GM23248 (cell line): ENCODE data around the gene SDC1. TPM values are rescaled to one million over a fixed set of nuclear protein-coding genes. Genes with fewer than 3 reads are reported as not detected.

Experiments used
- DNase-seq: peaks from one replicate; pipeline ENCODE4 v3.0.0-alpha.2; 2015
- H2AFZ ChIP-seq: fragments of 200-600 bp; sonication (generic); 2 replicates; pipeline ENCODE4 v1.6.1; 2016; ENCODE audit warnings: antibody characterized with exemption
- H3F3A ChIP-seq: fragments of 200-600 bp; sonication (generic); 2 replicates; pipeline ENCODE4 v1.6.1; 2016; ENCODE audit warnings: mild to moderate bottlenecking, antibody characterized with exemption, mixed run types; ENCODE audit not compliant: insufficient read depth
- H3K27ac ChIP-seq: fragments of 200-600 bp; sonication (generic); 2 replicates; pipeline ENCODE4 v1.5.1; 2016; ENCODE audit warnings: mild to moderate bottlenecking
- H3K27me3 ChIP-seq: fragments of 200-600 bp; sonication (generic); replicated peaks from 2 replicates; pipeline ENCODE4 v1.6.1; 2016; ENCODE audit warnings: mild to moderate bottlenecking; ENCODE audit not compliant: insufficient read depth
- H3K36me3 ChIP-seq: fragments of 200-600 bp; sonication (generic); 2 replicates; pipeline ENCODE4 v1.6.1; 2016; ENCODE audit warnings: low read depth, mild to moderate bottlenecking
- H3K4me1 ChIP-seq: fragments of 200-600 bp; sonication (generic); 2 replicates; pipeline ENCODE4 v1.6.1; 2016; ENCODE audit warnings: mild to moderate bottlenecking; ENCODE audit not compliant: insufficient read depth
- H3K4me2 ChIP-seq: fragments of 200-600 bp; sonication (generic); one replicate; pipeline ENCODE4 v1.6.1; 2016; ENCODE audit warnings: mild to moderate bottlenecking; ENCODE audit not compliant: unreplicated experiment
- H3K4me3 ChIP-seq: fragments of 200-600 bp; sonication (generic); 2 replicates; pipeline ENCODE4 v1.5.1; 2016; ENCODE audit warnings: mild to moderate bottlenecking
- H3K79me2 ChIP-seq: fragments of 200-600 bp; sonication (generic); 2 replicates; pipeline ENCODE4 v1.6.1; 2016; ENCODE audit warnings: mild to moderate bottlenecking; ENCODE audit not compliant: insufficient read depth
- H3K9ac ChIP-seq: fragments of 200-600 bp; sonication (generic); 2 replicates; pipeline ENCODE4 v1.6.1; 2016; ENCODE audit warnings: mild to moderate bottlenecking
- H3K9me2 ChIP-seq: fragments of 200-600 bp; sonication (generic); 2 replicates; pipeline ENCODE4 v1.6.1; 2016; ENCODE audit warnings: mixed run types, mild to moderate bottlenecking, moderate library complexity; ENCODE audit not compliant: insufficient read depth
- H3K9me3 ChIP-seq: fragments of 200-600 bp; sonication (generic); one replicate; pipeline ENCODE4 v1.6.1; 2017; ENCODE audit warnings: low read depth
- H4K20me1 ChIP-seq: fragments of 200-600 bp; sonication (generic); 2 replicates; pipeline ENCODE4 v1.6.0; 2016; ENCODE audit not compliant: insufficient read depth
- EZH2 ChIP-seq: fragments of 200-600 bp; sonication (generic); IDR thresholded peaks from 2 replicates; pipeline ENCODE4 v1.6.1; 2018; ENCODE audit warnings: antibody characterized with exemption, mild to moderate bottlenecking; ENCODE audit not compliant: insufficient read depth, poor library complexity, severe bottlenecking
- EZH2phosphoT487 ChIP-seq: fragments of 200-600 bp; sonication (generic); IDR thresholded peaks from 2 replicates; pipeline ENCODE4 v1.6.1; 2018; ENCODE audit warnings: antibody characterized with exemption, moderate library complexity, mild to moderate bottlenecking, low read depth; ENCODE audit not compliant: insufficient read depth
- WGBS, 2 experiments: methylation state at CpG; one replicate each; pipeline ENCODE4 v1.1.6; 2015 to 2017; ENCODE audit warnings: low lambda C conversion rate in 2 of 2, low coverage in 1 of 2; ENCODE audit errors: missing lambda C conversion rate in 2 of 2; 5-methylcytosine and 5-hydroxymethylcytosine counted together
- in situ Hi-C: fragments of 300-500 bp; cut with MboI; formaldehyde crosslinking; loops from 2 replicates; pipeline ENCODE4 v1.15.0; 2020
- polyA plus RNA-seq: library from polyadenylated mRNA; unstranded; fragments of >200 nt; fragmentation: Nextera tagmentation; extraction: Ambion mirVana; gene quantifications from 2 replicates; pipeline ENCODE4 v1.2.1, GENCODE V29; 2016
- small RNA-seq: library from RNA; depleted of rRNA; stranded (forward); fragments of <200 nt; gene quantifications from one replicate; pipeline ENCODE3, GENCODE V24; 2014; ENCODE audit warnings: low read depth, low replicate concordance
- total RNA-seq: library from RNA; depleted of rRNA; stranded (reverse); fragments of >200 nt; shearing (Covaris generic); gene quantifications from 2 replicates; pipeline ENCODE4 v1.2.3, GENCODE V29; 2014; rRNA removed

Gene SDC1
- total and polyA plus RNA-seq, 2 experiments from 2014 or later = 24.5 to 33.1 TPM

GRCh38 chr2:20153131-20153851 lies 71.6 kb downstream of the SDC1 start:
- Histone ChIP-seq H3F3A (peaks cover 18% of the 10 kb centered on the region; the same call in 1 of the 2 replicates), H3K4me1 (peaks cover 16% of the 10 kb centered on the region), H3K4me3 (no peak overlapping the region), H3K36me3 (no peaks in the 10 kb centered on the region), H4K20me1 (no peaks in the 10 kb centered on the region), H3K9me3 (no peaks in the 10 kb centered on the region), H2AFZ (no peak overlapping the region), H3K79me2 (no peaks in the 10 kb centered on the region), H3K9ac (no peak overlapping the region), H3K27ac (no peak overlapping the region), H3K4me2 (no peak overlapping the region), H3K9me2 (no peaks in the 10 kb centered on the region), H3K27me3 (no peaks in the 10 kb centered on the region)
- no peak for TF ChIP-seq EZH2
- no peak for TF ChIP-seq EZH2phosphoT487
- in situ Hi-C loops = no loop called here
- no peak for DNase-seq
- 86% methylated on average over 5 of the region's 5 CpGs for WGBS, 2 experiments

DNA sequence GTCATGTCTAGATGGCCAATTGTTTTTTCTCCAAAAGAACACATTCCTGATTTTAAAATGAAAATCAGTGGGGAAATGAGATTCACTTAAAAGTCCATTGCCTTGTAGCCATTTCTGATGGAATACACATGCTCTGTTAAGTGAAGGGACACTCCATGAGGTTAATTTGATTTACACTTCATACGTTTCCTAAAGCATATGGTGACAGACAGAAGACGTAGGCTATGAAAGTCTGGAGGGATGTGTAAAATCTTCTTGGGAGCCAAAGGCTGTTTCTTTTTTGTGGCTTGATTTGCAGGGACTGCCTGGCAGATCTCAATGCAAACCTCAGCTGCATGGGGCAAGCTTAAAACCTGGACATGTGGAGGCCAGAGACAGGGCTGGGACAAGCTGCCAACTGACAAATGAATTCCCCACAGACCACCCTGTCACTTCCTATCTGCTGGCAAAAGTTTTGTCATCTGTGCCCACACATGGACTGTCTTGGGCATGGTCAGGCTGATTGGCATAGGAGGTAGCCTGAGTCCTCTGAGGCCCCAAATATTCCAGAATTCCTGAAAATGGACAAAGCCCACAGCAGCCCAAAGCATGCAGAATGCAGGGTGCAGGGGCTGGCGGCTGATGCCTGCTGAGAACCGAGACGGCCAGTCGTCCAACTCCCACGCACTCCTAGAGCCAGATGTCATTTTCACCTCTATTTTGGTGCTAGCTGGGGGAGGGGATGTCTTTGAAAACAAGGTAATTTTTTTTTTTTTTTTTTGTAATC lies 73.9 kb downstream of the SDC1 start:
- in situ Hi-C loops = no loop called here
- peaks cover 16% of the 10 kb centered on the region for H3K4me1 ChIP-seq
- H3K79me2 ChIP-seq = no peaks in the 10 kb centered on the region
- TF ChIP-seq EZH2 (no peak), EZH2phosphoT487 (no peak)
- H3K9me3 ChIP-seq = no peaks in the 10 kb centered on the region
- peaks cover 14% of the 10 kb centered on the region; the same call in 1 of the 2 replicates for H3F3A ChIP-seq
- H2AFZ ChIP-seq = no peak overlapping the region
- no peaks in the 10 kb centered on the region for H3K9me2 ChIP-seq
- H4K20me1 ChIP-seq = no peaks in the 10 kb centered on the region
- no peak overlapping the region for H3K4me3 ChIP-seq
- H3K27ac ChIP-seq = no peak overlapping the region
- no peak overlapping the region for H3K9ac ChIP-seq
- no peak for DNase-seq
- H3K36me3 ChIP-seq = no peaks in the 10 kb centered on the region
- H3K4me2 ChIP-seq = no peak overlapping the region
- H3K27me3 ChIP-seq = no peaks in the 10 kb centered on the region
- WGBS, 2 experiments = 51 to 52% methylated on average over 7 of the region's 7 CpGs

Small RNA genes within 50 kb of the gene (small RNA-seq; reads per million reads assigned to genes)
- gene RN7SL140P (not detected), gene RNU6-961P (not detected), gene RNU7-113P (not detected)

Other genes with a start within 250 kb of the SDC1 start
- gene WDR35, start 235.0 kb downstream of the SDC1 start, total RNA-seq = 7.3 and 9.1 TPM in 2 replicates
- gene WDR35, start 235.0 kb downstream of the SDC1 start, polyA plus RNA-seq = 2.6 and 3.2 TPM in 2 replicates
- 0.25 and 0.54 TPM in 2 replicates for gene MATN3, start 212.5 kb downstream of the SDC1 start, total RNA-seq
- gene MATN3, start 212.5 kb downstream of the SDC1 start, polyA plus RNA-seq = 1.7 and 2.0 TPM in 2 replicates
- gene LAPTM4A, start 173.5 kb downstream of the SDC1 start, total RNA-seq = 363 and 372 TPM in 2 replicates
- gene LAPTM4A, start 173.5 kb downstream of the SDC1 start, polyA plus RNA-seq = 752 and 760 TPM in 2 replicates
- 18.3 and 21.9 TPM in 2 replicates for gene PUM2, start 125.7 kb upstream of the SDC1 start, total RNA-seq
- 12.0 and 13.6 TPM in 2 replicates for gene PUM2, start 125.7 kb upstream of the SDC1 start, polyA plus RNA-seq
- gene RHOB, start 221.9 kb upstream of the SDC1 start, total RNA-seq = 303 and 305 TPM in 2 replicates
- gene RHOB, start 221.9 kb upstream of the SDC1 start, polyA plus RNA-seq = 45.6 and 47.8 TPM in 2 replicates